ENCODE measurements around the gene PDZD2. TPM values are rescaled to one million over a fixed set of nuclear protein-coding genes. Genes with fewer than 3 reads are reported as not detected.

The PDZD2 gene
- total RNA-seq, 1 experiment from 2014 or later = 0.37 TPM

DNA sequence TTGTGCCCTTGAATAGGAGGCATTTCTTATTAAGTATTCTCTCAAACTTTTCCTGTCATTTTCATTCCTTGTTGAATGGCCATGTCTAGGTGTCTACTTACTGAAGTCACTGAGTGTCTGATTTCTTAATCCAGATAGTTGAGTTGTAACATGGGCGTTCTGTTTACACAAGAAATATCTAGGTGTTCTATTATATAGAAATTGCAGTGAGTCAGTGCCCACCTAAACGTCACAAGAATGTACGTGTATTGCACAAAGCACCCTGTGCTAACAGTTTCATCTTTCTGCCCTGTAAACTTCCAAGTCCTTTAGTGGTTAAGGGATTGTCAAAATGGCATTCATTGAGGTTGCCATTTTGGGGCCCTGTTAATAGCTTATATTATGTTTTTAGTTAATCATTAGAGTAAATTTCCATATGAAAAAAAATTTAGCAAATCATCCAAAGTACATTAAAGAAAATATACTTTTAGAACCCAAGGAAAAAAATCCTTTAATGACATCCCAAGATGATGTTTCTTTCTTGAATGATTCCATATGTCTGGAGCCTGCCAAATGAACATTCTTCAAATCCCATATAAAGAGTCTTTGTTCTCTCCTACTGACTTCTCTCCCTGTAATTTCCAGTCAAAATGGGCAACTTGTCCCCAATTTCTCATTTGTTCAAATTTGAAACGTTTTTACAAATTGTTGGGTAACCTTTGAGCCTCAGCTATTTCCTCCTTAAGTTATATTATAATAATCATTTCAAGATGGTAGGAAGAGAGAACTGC lies 421.0 kb downstream of the PDZD2 start:
- DNase-seq (ENCODE audit: low read depth, low spot score) (no peak), ATAC-seq (no peak)
- RAD21 ChIA-PET (ENCODE audit: low non-redundant PET in 1 of 2, low total read pairs in 2 of 2, uncharacterized antibody in 2 of 2, unreplicated experiment in 2 of 2) = no interaction called here
- H3K9ac ChIP-seq (ENCODE audit: low read length) = no peak overlapping the region
- no peak overlapping the region for H2AFZ ChIP-seq (ENCODE audit: low read depth, low read length, poor library complexity, severe bottlenecking)
- POLR2A ChIA-PET = no interaction called here
- no peaks in the 10 kb centered on the region for H3K9me3 ChIP-seq (ENCODE audit: control insufficient read depth in 1 of 2, insufficient read depth in 1 of 2, low read depth in 1 of 2, low read length in 2 of 2)
- no peaks in the 10 kb centered on the region for H3K79me2 ChIP-seq (ENCODE audit: insufficient read depth, low read length)
- intact Hi-C loops (cut with micrococcal nuclease) = no loop called here
- H3K4me3 ChIP-seq (replicated peaks in 1 of 2; ENCODE audit: low read depth in 1 of 2, low read length in 2 of 2) = no peak overlapping the region
- no peaks in the 10 kb centered on the region for H4K20me1 ChIP-seq (ENCODE audit: insufficient read depth)
- H3K4me2 ChIP-seq (ENCODE audit: low read length) = no peak overlapping the region
- BruUV-seq (replicated peaks) = no TSS peak
- H3K27me3 ChIP-seq (ENCODE audit: insufficient read depth, low read length) = no peaks in the 10 kb centered on the region
- H3K36me3 ChIP-seq (ENCODE audit: control insufficient read depth in 1 of 2, insufficient read depth in 2 of 2, low read length in 2 of 2) = no peaks in the 10 kb centered on the region
- no peaks in the 10 kb centered on the region for H3K9me2 ChIP-seq (ENCODE audit: insufficient read depth)
- CTCF ChIA-PET = no interaction called here
- H3K4me1 ChIP-seq (ENCODE audit: control insufficient read depth in 1 of 2, insufficient read depth in 2 of 2, low read length in 2 of 2) = no peaks in the 10 kb centered on the region
- H3K27ac ChIP-seq (ENCODE audit: low read depth, low read length) = no peak overlapping the region
- TF ChIP-seq EZH2 (IDR thresholded peaks at IDR 0.05) (no peak), RAD21 (IDR thresholded peaks at IDR 0.05; ENCODE audit: low read depth) (no peak), ZFX (IDR thresholded peaks at IDR 0.05) (no peak), CEBPB (IDR thresholded peaks at IDR 0.05; ENCODE audit: low read depth) (no peak), ZBTB33 (IDR thresholded peaks at IDR 0.05; ENCODE audit: extremely low read depth, insufficient replicate concordance, low read length) (no peak), ELF1 (IDR thresholded peaks at IDR 0.05; ENCODE audit: borderline replicate concordance, low read depth) (no peak), TCF7L2 (IDR thresholded peaks at IDR 0.05; ENCODE audit: borderline replicate concordance, extremely low read depth, insufficient read depth, insufficient read length) (no peak), YY1 (IDR thresholded peaks at IDR 0.05; ENCODE audit: extremely low read depth, insufficient replicate concordance, low read depth, low read length) (no peak), MAX (IDR thresholded peaks at IDR 0.05) (no peak)
